ENCODE measurements around the gene ASB10. TPM values are rescaled to one million over a fixed set of nuclear protein-coding genes. Genes with fewer than 3 reads are reported as not detected.
A peak's percentile ranks its signal among the peaks of the same experiment; 100 is the strongest.

ASB10 gene
- total RNA-seq, 1 donor from 2014 or later = 41.4 TPM

GRCh38 chr7:151174246-151175046, 12.6 kb downstream of the ASB10 start:
- intact Hi-C loops (cut with DNase I) = no loop called here
- DNase-seq (ENCODE audit: missing footprints) (peak; percentile 61), ATAC-seq (no peak)

DNA sequence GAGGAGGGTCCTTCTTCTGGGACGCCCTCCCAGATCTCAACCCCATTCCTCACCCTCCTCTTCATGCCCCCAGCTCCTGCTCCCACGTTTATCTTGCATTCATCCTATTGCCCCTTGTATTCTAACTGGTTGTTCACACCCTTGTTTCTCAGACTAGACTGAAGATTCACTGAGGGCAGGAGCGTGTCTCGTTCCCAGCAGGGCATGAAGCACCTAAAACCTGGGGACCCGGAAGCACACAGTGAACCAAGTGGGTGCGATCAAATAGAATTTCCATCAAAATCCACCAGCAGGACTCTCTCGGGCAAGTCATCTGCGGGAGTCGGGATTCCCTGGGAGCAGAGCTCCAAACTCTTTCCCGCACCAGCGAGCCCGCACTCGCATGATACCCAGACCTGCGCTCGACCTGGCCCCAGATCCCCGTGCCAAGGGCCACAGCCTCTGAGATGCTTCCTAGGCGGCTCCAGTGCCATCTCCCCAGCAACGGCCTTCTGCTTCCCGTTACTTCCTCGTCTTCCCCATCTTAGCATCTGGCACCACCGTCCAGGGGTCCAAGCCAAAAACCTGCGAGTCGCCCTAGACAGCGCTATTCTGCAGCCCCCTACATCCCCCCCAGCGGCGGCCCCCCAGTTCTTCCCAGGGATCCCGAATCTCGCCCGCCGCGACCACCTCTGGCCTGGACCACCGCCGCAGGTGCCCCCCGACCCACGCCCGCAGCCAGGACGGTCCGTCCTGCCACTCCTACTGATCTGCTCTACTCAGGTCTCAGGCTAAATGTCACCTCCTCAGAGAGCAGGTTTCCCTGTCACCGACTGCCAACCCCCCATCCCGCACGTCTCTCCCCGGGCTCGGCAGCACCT, 13.4 kb downstream of the ASB10 start:
- ATAC-seq (no peak), DNase-seq (ENCODE audit: missing footprints) (peak; percentile 69)
- intact Hi-C loops (cut with DNase I) = no loop called here

DNA sequence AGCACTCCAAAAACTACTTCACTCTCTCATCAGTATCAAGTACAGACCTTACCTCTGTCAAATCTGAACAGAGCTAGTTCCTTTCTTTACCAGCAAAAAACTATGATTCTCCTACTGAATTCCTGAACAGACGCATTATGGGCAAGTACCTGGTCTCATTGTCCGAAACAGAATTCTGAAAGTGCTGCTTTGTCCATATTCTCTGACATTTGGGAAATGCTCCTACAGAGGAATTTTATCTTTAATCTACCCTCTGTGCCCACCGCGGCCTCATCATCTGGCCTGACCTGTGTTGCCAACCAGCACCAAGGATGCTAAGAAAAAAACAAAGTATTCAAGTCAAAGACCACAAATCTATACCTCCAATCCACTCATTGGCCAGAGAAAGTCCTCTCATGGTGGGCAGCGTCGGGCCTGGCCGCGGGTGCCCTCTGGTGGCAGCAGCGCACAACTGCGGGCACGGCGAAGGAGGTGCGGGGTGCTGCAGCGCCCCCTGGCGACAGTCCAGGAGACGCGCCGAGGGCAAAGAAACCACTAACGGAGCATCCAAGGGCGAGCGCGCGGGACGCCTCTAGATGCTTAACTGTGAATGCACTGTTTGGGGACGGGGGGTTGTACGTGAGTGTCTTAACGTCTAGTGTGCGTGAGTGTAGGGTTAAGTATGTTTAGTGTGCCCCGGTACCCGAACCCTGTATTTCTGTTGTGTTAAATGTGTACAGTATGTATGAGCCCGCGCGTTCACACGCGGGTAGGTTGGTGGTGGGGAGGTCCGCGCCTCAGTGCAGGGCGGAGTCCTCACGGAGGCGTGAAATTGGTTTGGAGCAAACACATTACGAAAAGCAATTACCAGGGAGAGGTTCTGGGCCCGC, 14.5 kb downstream of the ASB10 start:
- peak; percentile 94 for DNase-seq (ENCODE audit: missing footprints)
- intact Hi-C loops (cut with DNase I) = loop anchor here (1.0 kb wide), 1 partner anchor 47 kb away; no protein-coding TSS in a partner anchor
- peak; percentile 68 for ATAC-seq

- intact Hi-C loops (cut with DNase I) = loop anchor here (1.0 to 2.0 kb wide), 2 partner anchors 44 to 134 kb away; no protein-coding TSS in a partner anchor
- DNase-seq (ENCODE audit: missing footprints) = no peak
- ATAC-seq = no peak
Measured at GRCh38 chr7:151168787-151169162, 18.3 kb downstream of the ASB10 start.

DNA sequence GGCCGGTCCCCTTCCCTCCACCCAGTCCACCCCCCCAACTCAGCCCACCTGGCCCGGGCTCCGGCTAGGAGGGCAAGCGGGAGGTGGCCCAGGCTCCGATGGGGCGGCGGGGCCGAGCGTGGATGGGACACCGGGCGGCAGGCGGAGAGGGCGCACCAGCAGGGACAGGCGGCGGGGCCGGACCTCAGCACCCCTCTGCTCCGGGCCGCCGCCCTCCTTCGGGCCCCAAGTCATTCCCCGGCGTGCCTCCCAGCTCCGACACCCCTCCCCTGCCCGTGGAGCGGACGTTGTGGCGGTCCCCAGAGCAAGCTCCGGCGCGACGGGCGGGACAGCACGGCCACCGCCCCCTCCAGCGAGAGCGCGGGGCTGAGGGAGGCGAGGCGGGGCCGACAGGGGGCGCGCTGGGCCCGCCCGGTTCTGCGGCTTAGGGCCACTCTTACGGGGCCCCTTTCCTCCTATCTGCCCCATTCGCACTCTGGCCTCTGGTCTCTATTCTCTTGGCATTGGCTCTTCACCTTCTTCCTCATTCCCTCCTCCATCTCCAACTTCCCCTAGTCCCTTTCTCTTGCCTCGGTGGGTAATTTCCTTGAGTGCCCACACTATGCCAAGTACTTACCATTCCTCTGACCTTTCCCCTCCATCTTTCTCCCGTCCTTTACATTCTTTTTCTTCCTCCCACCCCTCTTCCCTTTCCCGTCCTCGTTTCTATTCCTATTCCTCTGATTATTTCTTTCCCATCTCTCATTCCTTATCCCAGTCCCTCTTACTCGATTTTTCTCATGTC, 18.9 kb downstream of the ASB10 start:
- peak; percentile 62 for ATAC-seq
- no peak for DNase-seq (ENCODE audit: missing footprints)
- intact Hi-C loops (cut with DNase I) = loop anchor here (1.0 to 2.0 kb wide), 2 partner anchors 44 to 135 kb away; no protein-coding TSS in a partner anchor

DNA sequence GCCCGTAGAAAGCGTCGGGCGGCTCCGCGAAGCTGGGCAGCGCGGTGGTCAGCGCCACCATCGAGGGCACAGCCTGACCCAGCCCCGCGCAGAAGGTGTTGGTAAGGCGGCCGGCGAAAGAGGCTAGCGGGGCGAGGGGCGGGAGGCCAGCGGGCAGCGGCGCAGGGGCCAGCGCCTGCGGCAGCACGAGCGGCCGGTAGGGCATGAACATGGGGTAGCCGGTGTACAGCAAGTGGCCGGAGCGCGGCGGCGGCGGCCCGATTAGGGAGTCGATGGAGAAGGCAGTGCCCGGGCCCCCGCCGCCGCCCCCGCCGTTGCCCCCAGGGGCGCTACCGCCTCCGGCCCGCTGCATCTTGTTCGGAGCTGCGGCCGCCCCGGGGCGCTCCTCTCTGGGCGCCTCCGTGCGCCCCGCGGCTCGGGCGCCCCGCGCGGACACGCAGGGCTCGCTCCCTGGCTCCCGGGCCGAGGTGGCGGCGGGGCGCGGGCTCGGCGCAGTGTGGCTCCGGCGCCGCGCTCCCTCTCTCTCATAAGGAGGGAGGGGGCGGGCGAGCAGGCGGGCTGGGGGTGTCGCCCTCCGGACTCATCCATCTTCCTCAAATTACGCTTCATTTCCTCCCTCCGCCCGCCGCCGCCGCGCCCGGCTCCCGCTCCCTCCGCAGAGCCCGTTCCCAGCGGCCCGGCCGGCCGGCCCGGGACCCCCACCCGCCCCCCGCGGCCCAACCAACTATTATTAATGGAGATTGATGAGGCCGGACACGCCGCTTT, 19.7 kb downstream of the ASB10 start, which contains the start of gene GBX1:
Gene GBX1, minus strand, starts transcription at position 498 of the 765 bp plus-strand sequence. Its CDS starts 146 bp downstream, at position 352.
- DNase-seq (ENCODE audit: missing footprints) = no peak
- intact Hi-C loops (cut with DNase I) = no loop called here
- peak; percentile 51 for ATAC-seq

GRCh38 chr7:151166629-151167196, 20.3 kb downstream of the ASB10 start:
- DNase-seq (ENCODE audit: missing footprints) = no peak
- ATAC-seq = no peak
- intact Hi-C loops (cut with DNase I) = no loop called here

- no peak for DNase-seq (ENCODE audit: missing footprints)
- ATAC-seq = no peak
- intact Hi-C loops (cut with DNase I) = no loop called here
Measured at GRCh38 chr7:151161757-151162156, 25.3 kb downstream of the ASB10 start.

- DNase-seq (ENCODE audit: missing footprints) (no peak), ATAC-seq (no peak)
- intact Hi-C loops (cut with DNase I) = no loop called here
Measured at GRCh38 chr7:151157645-151158329, 29.3 kb downstream of the ASB10 start.

DNA sequence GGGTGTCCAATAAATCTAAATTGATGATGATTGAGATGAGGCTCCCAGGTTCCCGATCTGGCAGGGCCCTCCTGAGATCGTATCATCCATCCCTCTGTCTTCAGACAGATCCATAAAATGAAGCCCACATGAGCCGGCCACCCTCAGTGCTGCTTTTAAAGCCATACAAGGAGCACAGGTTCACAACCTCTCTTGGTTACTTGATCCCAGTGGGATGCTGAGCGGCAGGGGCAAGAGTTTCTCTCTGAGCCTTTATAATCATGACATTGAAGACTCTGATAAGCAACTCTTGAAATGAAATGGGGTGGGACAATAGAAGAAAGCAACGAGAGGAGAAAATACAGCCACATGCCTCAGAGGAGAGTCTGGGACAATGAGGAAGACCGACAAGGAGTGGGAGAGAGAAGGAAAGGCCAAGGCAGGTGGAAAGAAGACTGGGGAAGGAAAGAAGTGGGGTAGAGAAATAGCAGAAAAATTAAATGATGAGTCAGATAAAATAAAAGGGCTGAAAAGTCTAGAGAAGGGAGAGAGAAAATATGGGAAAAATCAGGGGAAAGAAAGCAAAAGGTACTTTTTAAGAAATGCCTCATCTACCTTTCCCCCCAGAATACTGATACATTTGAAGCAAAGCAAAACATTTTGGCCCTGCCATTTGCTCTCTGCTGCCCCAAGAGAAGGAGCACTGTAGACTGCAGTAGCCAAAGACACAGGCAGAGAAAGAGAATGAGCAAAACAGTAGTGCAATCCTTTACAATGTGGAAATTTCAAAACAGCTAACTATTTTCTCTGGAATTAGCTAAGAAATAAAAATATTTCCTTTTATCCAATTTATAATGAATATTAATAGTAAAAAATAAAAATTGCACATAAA, 34.2 kb downstream of the ASB10 start:
- ATAC-seq (no peak), DNase-seq (ENCODE audit: missing footprints) (no peak)
- intact Hi-C loops (cut with DNase I) = no loop called here

GRCh38 chr7:151150388-151150787, 36.7 kb downstream of the ASB10 start:
- intact Hi-C loops (cut with DNase I) = no loop called here
- DNase-seq (ENCODE audit: missing footprints) (no peak), ATAC-seq (no peak)

- intact Hi-C loops (cut with DNase I) = no loop called here
- DNase-seq (ENCODE audit: missing footprints) (no peak), ATAC-seq (no peak)
Measured at GRCh38 chr7:151148319-151149259, 38.5 kb downstream of the ASB10 start.

- intact Hi-C loops (cut with DNase I) = no loop called here
- ATAC-seq (no peak), DNase-seq (ENCODE audit: missing footprints) (no peak)
Measured at GRCh38 chr7:151146761-151147160, 40.3 kb downstream of the ASB10 start.

DNA sequence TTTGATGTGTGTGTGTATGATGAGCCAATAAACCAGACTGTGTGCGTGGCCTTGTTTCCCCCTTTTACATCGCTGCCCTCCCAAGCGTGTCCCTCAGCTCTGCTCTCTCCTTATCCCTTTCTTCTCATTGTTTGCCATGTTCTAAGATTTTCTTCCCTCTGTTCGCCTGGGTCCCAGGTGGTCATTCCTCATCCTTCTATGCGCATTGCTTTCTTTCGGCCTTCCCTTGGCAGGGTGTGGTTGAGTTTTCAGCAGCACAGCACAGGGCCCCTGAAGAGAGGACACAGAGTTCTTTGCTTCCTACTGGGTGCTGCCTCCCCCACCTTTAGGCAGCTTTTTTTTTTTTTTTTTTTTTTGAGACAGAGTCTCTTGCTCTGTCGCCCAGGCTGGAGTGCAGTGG, 42.7 kb downstream of the ASB10 start:
- intact Hi-C loops (cut with DNase I) = no loop called here
- DNase-seq (ENCODE audit: missing footprints) = no peak

More for the DNA sequence above, 42.7 kb downstream of the ASB10 start:
- no peak for ATAC-seq

Measured in Right ventricle myocardium inferior (tissue), 1 donor.